NT2/D1 (cell line): ENCODE data around the gene OR2H1.
"Not testable (repeated sequence)": the region's sequence is repeated elsewhere in the genome, so short reads cannot be mapped to it uniquely, and the experiment has no call there.

Source experiments
- DNase-seq: peaks from one replicate; pipeline ENCODE4 v3.0.0-alpha.2; 2011; ENCODE audit warnings: low read depth, low spot score
- H3K27me3 ChIP-seq: 2 replicates; pipeline ENCODE4 v1.6.0; 2011; ENCODE audit warnings: mild to moderate bottlenecking; ENCODE audit not compliant: insufficient read length, insufficient read depth
- H3K36me3 ChIP-seq: 2 replicates; pipeline ENCODE4 v1.6.1; 2011; ENCODE audit warnings: mild to moderate bottlenecking, low read length, mixed read lengths; ENCODE audit not compliant: insufficient read depth, insufficient read length
- H3K4me1 ChIP-seq: 2 replicates; pipeline ENCODE4 v1.5.1; 2011; ENCODE audit not compliant: insufficient read depth, insufficient read length
- H3K4me3 ChIP-seq: 2 replicates; pipeline ENCODE4 v1.5.1; 2011; ENCODE audit warnings: low read depth; ENCODE audit not compliant: insufficient read length
- H3K9ac ChIP-seq: 2 replicates; pipeline ENCODE4 v1.6.0; 2011; ENCODE audit warnings: low read depth; ENCODE audit not compliant: insufficient read length
- H3K9me3 ChIP-seq: 2 replicates; pipeline ENCODE4 v1.5.1; 2011; ENCODE audit warnings: mild to moderate bottlenecking, low read length; ENCODE audit not compliant: insufficient read depth
- SUZ12 ChIP-seq: IDR thresholded peaks from 2 replicates; pipeline ENCODE4 v1.6.1; 2011; ENCODE audit not compliant: insufficient read length, insufficient read depth; ENCODE audit errors: extremely low read depth
- YY1 ChIP-seq: IDR thresholded peaks from 2 replicates; pipeline ENCODE4 v1.6.1; 2011; ENCODE audit not compliant: insufficient read length, insufficient read depth
- ZNF274 ChIP-seq: IDR thresholded peaks from 2 replicates; pipeline ENCODE4 v1.6.1; 2011; ENCODE audit warnings: mild to moderate bottlenecking, low read depth, low read length

The OR2H1 gene

DNA sequence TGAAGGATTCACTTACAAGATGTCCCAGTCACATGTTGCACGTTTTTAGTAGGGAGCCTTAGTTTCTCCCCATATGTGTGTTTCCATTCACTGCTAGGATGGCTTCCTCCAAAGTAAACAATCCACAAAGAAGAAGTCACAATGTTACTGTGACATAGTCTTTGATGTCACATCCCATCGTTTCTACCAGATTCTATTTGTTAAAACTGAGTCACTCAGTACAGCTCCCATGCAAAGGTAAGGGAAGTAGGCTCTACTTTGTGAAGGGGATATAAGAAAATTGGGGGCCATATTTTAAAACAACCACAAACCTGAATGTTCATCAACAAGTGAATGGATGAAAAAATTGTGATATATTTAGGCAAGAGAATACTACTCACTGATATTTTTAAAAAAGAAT, at the start of gene OR2H1, which contains the start of gene OR11A1:
TSS of gene OR2H1 (plus strand) at position 185 of the 400 bp plus-strand sequence. CDS start 4,615 bp downstream, outside the sequence.
TSS of gene OR11A1 (minus strand) at position 101 of the 400 bp plus-strand sequence. CDS start 29,430 bp downstream, outside the sequence.
- no peaks in the 10 kb centered on the region for H3K36me3 ChIP-seq
- H3K9ac ChIP-seq, result no peak within 1 kb of the TSS
- DNase-seq, result no peak
- no peaks in the 10 kb centered on the region for H3K9me3 ChIP-seq
- no peak within 1 kb of the TSS for H3K4me3 ChIP-seq
- no peaks in the 10 kb centered on the region for H3K27me3 ChIP-seq
- TF ChIP-seq SUZ12 (no peak), ZNF274 (no peak), YY1 (no peak)
- no peaks in the 10 kb centered on the region for H3K4me1 ChIP-seq

- no peak for DNase-seq
- Histone ChIP-seq H3K9ac (no peak within 1 kb of the TSS), H3K4me1 (no peaks in the 10 kb centered on the region), H3K4me3 (no peak within 1 kb of the TSS), H3K27me3 (no peaks in the 10 kb centered on the region), H3K36me3 (no peaks in the 10 kb centered on the region), H3K9me3 (no peaks in the 10 kb centered on the region)
- TF ChIP-seq SUZ12 (no peak), YY1 (no peak), ZNF274 (no peak)
Observed at GRCh38 chr6:29414588-29414987, 42.4 kb upstream of the OR2H1 start, which contains the start of gene OR12D1. Gene OR12D1, plus strand, starts transcription at chr6:29414928.

GRCh38 chr6:29419516-29419915, 37.4 kb upstream of the OR2H1 start:
- Histone ChIP-seq H3K9me3 (no peaks in the 10 kb centered on the region), H3K27me3 (no peaks in the 10 kb centered on the region), H3K36me3 (no peaks in the 10 kb centered on the region), H3K4me3 (no peak overlapping the region), H3K9ac (no peak overlapping the region), H3K4me1 (no peaks in the 10 kb centered on the region)
- TF ChIP-seq SUZ12, result no peak
- no peak for DNase-seq

GRCh38 chr6:29424168-29424567, 32.8 kb upstream of the OR2H1 start:
- Histone ChIP-seq H3K9ac (no peak overlapping the region), H3K4me3 (no peak overlapping the region), H3K27me3 (no peaks in the 10 kb centered on the region), H3K36me3 (no peaks in the 10 kb centered on the region), H3K9me3 (no peaks in the 10 kb centered on the region; the same call in 1 of the 2 replicates), H3K4me1 (no peaks in the 10 kb centered on the region)
- TF ChIP-seq SUZ12 (no peak), ZNF274 (no peak), YY1 (no peak)
- DNase-seq, result peak; percentile 15

- TF ChIP-seq SUZ12 (no peak), YY1 (no peak), ZNF274 (no peak)
Observed at GRCh38 chr6:29424575-29424974, 32.4 kb upstream of the OR2H1 start.

DNA sequence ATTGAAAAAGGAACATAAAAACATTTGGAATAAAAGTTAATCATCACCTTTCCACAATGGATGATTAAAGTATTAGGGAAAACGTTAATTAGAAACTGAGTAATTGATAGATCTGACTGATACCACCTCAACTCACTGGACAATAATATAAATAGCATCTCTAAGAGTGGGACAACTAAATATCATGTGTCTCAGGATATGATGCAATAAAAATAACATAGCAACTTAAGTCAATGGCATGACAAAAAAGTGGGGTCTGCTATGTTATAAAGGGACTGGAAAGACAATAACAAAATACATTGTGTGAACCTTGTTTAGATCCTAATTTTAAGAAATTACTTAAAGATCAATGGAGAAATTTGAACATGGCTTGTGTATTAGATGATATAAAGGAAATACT, 31.9 kb upstream of the OR2H1 start:
- H3K9me3 ChIP-seq, result no peaks in the 10 kb centered on the region; the same call in 1 of the 2 replicates
- no peak for DNase-seq
- no peaks in the 10 kb centered on the region for H3K27me3 ChIP-seq
- H3K9ac ChIP-seq, result no peak overlapping the region
- H3K4me1 ChIP-seq, result no peaks in the 10 kb centered on the region
- TF ChIP-seq YY1 (no peak), SUZ12 (no peak), ZNF274 (no peak)
- H3K36me3 ChIP-seq, result no peaks in the 10 kb centered on the region
- H3K4me3 ChIP-seq, result no peak overlapping the region

More at GRCh38 chr6:29424575-29424974, 32.4 kb upstream of the OR2H1 start:
- no peak for DNase-seq
- Histone ChIP-seq H3K9ac (no peak overlapping the region), H3K4me1 (no peaks in the 10 kb centered on the region), H3K9me3 (no peaks in the 10 kb centered on the region; the same call in 1 of the 2 replicates), H3K27me3 (no peaks in the 10 kb centered on the region), H3K36me3 (no peaks in the 10 kb centered on the region), H3K4me3 (no peak overlapping the region)

- H3K4me3 ChIP-seq, result no peak overlapping the region
- no peak for TF ChIP-seq ZNF274
- TF ChIP-seq YY1, result no peak
- no peak for TF ChIP-seq SUZ12
- no peaks in the 10 kb centered on the region for H3K27me3 ChIP-seq
- no peak overlapping the region for H3K9ac ChIP-seq
- H3K4me1 ChIP-seq, result no peaks in the 10 kb centered on the region
- DNase-seq, result no peak
- no peaks in the 10 kb centered on the region; the same call in 1 of the 2 replicates for H3K9me3 ChIP-seq
- H3K36me3 ChIP-seq, result no peaks in the 10 kb centered on the region
Observed at GRCh38 chr6:29426654-29427053, 30.3 kb upstream of the OR2H1 start.

- not testable (repeated sequence) for DNase-seq, H3K36me3 ChIP-seq, H3K4me1 ChIP-seq, H3K27me3 ChIP-seq, H3K9ac ChIP-seq, H3K9me3 ChIP-seq, H3K4me3 ChIP-seq
Observed at GRCh38 chr6:29436730-29437129, 20.2 kb upstream of the OR2H1 start.
